Mesendoderm (in vitro differentiated cells): ENCODE measurements around the gene MGST3.

Source experiments
- DNase-seq: peaks from one replicate; pipeline ENCODE4 v3.0.0; 2013
- H2AK5ac ChIP-seq: 2 replicates; pipeline ENCODE4 v1.6.1; 2013; ENCODE audit warnings: low read length, inconsistent platforms
- H2BK120ac ChIP-seq: 2 replicates; pipeline ENCODE4 v1.6.1; 2013; ENCODE audit warnings: low read depth, mild to moderate bottlenecking, low read length, moderate library complexity, mixed read lengths
- H2BK15ac ChIP-seq: replicated peaks from 2 replicates; pipeline ENCODE4 v1.6.1; 2013; ENCODE audit warnings: low read depth, mild to moderate bottlenecking, moderate library complexity
- H2BK5ac ChIP-seq: 2 replicates; pipeline ENCODE4 v1.6.1; 2013; ENCODE audit warnings: low read length, inconsistent platforms
- H3K18ac ChIP-seq: 2 replicates; pipeline ENCODE4 v1.6.1; 2013; ENCODE audit warnings: mild to moderate bottlenecking, low read length, mixed read lengths
- H3K23ac ChIP-seq: one replicate; pipeline ENCODE4 v1.6.1; 2013; ENCODE audit warnings: low read length
- H3K27ac ChIP-seq: 2 replicates; pipeline ENCODE4 v1.5.1; 2013; ENCODE audit warnings: low read depth, mild to moderate bottlenecking, inconsistent platforms, low read length, moderate library complexity
- H3K27me3 ChIP-seq: 2 replicates; pipeline ENCODE4 v1.6.1; 2013; ENCODE audit warnings: low read length, control low read depth, mild to moderate bottlenecking, inconsistent platforms; ENCODE audit not compliant: insufficient read depth, poor library complexity
- H3K36me3 ChIP-seq: 2 replicates; pipeline ENCODE4 v1.6.1; 2013; ENCODE audit warnings: low read length, inconsistent platforms; ENCODE audit not compliant: control insufficient read depth, insufficient read depth
- H3K4ac ChIP-seq: one replicate; pipeline ENCODE4 v1.6.1; 2013; ENCODE audit warnings: low read depth, mild to moderate bottlenecking, low read length, moderate library complexity
- H3K4me1 ChIP-seq: 2 replicates; pipeline ENCODE4 v1.6.1; 2013; ENCODE audit warnings: low read depth, low read length, inconsistent platforms; ENCODE audit not compliant: control insufficient read depth
- H3K4me2 ChIP-seq: 2 replicates; pipeline ENCODE4 v1.6.1; 2013; ENCODE audit warnings: low read length
- H3K4me3 ChIP-seq: 2 replicates; pipeline ENCODE4 v1.5.1; 2013; ENCODE audit warnings: mild to moderate bottlenecking, low read length
- H3K56ac ChIP-seq: one replicate; pipeline ENCODE4 v1.6.1; 2013; ENCODE audit warnings: low read length
- H3K79me1 ChIP-seq: 2 replicates; pipeline ENCODE4 v1.6.1; 2013; ENCODE audit warnings: low read length, inconsistent platforms
- H3K79me2 ChIP-seq: 2 replicates; pipeline ENCODE4 v1.6.1; 2013; ENCODE audit warnings: mild to moderate bottlenecking, low read length; ENCODE audit not compliant: control insufficient read depth, insufficient read depth
- H3K9ac ChIP-seq: 2 replicates; pipeline ENCODE4 v1.6.1; 2013; ENCODE audit warnings: low read length, inconsistent platforms
- H4K5ac ChIP-seq: one replicate; pipeline ENCODE4 v1.6.1; 2013; ENCODE audit warnings: low read length
- H4K8ac ChIP-seq: one replicate; pipeline ENCODE4 v1.6.1; 2013; ENCODE audit warnings: low read depth, mild to moderate bottlenecking, control low read depth, low read length, moderate library complexity
- WGBS: extraction: QIAGEN DNeasy Blood & Tissue Kit; methylation state at CpG from one replicate; pipeline ENCODE4 v1.1.7; 2013; ENCODE audit warnings: low lambda C conversion rate, missing lambda C conversion rate; ENCODE audit not compliant: insufficient coverage; ENCODE audit errors: extremely low coverage; 5-methylcytosine and 5-hydroxymethylcytosine counted together

The MGST3 gene

DNA sequence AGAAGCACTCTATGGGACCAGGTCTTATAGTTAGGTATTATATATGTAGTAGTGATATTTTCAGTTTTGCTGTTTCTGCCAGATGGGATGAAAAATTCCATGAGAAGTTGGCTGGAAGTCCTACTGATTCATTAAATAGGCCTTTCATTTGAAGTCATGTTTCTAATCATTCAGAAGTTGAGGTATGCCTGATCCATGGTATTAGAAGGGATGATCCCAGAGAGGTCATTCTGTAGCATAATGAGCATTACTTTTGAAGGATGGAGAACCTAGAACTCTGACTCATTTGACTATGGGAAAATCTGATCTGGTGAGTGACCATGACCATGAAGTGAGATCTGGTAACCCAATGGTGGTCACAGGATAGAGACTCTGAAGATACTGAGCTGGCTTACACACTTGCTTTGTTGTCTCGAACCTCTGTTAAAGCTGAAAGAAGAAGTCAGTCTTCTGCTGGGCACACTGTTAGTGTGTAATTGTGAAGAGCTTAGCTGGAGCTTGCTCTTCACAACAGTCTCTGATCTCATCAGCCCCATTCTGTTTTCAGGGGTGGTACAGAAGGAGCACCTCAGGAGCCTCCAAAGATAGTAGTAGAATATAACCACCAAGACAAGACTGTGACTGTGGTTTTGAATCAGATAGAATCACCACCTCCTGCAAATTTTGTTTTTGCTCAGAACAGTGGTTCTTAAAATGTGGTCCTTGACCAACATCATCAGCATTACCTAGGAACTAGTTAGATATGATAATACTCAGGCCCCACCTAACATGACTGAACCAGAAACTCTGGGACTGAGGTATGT is 9.0 kb downstream of the MGST3 start:
- H3K4me3 ChIP-seq = no peak overlapping the region
- H3K4me2 ChIP-seq = no peak overlapping the region
- H3K79me2 ChIP-seq = no peaks in the 10 kb centered on the region
- H4K8ac ChIP-seq = no peak overlapping the region
- no peaks in the 10 kb centered on the region for H3K36me3 ChIP-seq
- no peak overlapping the region for H3K18ac ChIP-seq
- no peak overlapping the region for H2BK5ac ChIP-seq
- no peak overlapping the region for H2AK5ac ChIP-seq
- no peak for DNase-seq
- H2BK120ac ChIP-seq = no peak overlapping the region
- H4K5ac ChIP-seq = no peak overlapping the region
- no CpG with 5 or more reads among the region's 1 CpG for WGBS
- H3K27ac ChIP-seq = no peak overlapping the region
- no peak overlapping the region for H2BK15ac ChIP-seq
- H3K4me1 ChIP-seq = no peaks in the 10 kb centered on the region
- no peak overlapping the region for H3K9ac ChIP-seq
- H3K4ac ChIP-seq = no peak overlapping the region
- no peaks in the 10 kb centered on the region for H3K27me3 ChIP-seq
- H3K56ac ChIP-seq = no peak overlapping the region
- H3K79me1 ChIP-seq = peaks cover 14% of the 10 kb centered on the region
- no peak overlapping the region for H3K23ac ChIP-seq

DNA sequence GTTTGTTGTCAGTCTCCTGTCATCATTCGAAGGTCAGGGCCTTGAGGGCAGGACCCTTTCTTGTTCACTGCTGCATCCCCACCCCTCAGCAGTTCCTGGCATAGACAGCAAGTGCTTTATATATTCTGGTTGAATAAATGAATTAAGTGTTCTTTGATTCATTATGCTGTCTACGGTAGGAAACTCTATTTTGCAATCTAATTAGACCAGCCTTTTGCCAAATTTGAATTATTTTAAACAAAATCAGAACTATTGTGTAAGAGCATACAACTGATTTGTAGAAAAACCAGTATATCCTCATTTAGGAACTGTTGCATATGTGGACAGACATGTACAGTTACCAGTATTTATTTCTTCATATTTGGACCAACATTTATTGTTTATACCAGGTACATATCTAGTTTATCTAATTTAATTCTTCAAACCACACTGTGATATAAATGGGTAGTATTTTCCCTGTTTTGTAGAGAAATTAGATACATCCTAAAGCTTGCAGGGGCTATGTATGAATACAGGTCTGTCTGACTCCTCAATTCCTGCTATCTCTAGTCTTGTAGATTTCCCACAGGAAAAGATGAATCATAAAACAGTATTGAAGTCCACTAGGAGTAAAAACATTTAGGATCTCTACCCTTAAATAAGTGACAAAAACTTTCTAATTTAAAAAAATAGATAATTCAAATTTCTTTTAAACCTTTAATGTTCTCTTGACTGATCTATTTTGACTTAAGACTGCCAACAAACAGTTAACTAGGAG is 10.4 kb downstream of the MGST3 start:
- Histone ChIP-seq H3K4me3 (no peak overlapping the region), H3K79me2 (no peaks in the 10 kb centered on the region), H3K36me3 (no peaks in the 10 kb centered on the region), H3K4me1 (no peaks in the 10 kb centered on the region), H2BK15ac (no peak overlapping the region), H3K4me2 (no peak overlapping the region), H3K27ac (no peak overlapping the region), H3K27me3 (no peaks in the 10 kb centered on the region), H3K9ac (no peak overlapping the region), H2AK5ac (no peak overlapping the region), H3K18ac (no peak overlapping the region), H3K23ac (no peak overlapping the region), H4K5ac (no peak overlapping the region), H3K79me1 (peaks cover 12% of the 10 kb centered on the region), H2BK5ac (no peak overlapping the region), H3K4ac (no peak overlapping the region), H3K56ac (no peak overlapping the region), H2BK120ac (no peak overlapping the region), H4K8ac (no peak overlapping the region)
- WGBS = no CpG with 5 or more reads among the region's 2 CpGs
- DNase-seq = no peak

DNA sequence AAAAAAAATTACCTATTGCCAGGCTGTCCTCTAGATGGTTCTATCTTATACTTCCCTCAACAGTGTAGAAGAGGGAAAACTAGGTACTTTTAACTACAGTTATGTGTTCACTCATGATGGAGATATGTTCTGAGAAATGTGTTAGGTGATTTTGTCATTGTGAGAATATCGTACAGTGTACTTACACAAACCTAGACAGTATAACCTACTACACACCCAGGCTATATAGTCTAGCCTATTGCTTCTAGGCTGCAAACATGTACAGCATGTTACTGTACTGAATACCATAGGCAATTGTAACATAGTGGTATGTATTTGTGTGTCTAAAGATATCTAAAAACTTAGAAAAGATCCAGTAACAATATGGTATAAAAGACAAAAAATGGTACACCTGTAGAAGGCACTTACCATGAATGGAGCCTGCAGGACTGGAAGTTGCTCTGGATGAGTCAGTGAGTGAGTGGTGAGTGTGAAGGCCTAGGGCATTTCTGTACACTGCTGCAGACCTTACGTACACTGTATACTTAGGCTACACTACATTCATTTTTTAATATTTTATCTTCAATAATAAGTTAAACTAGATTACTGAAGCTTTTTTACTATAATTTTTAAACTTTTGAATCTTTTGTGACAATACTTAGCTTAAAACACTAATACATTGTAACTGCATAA is 13.2 kb downstream of the MGST3 start:
- H3K4me2 ChIP-seq = no peak overlapping the region

DNA sequence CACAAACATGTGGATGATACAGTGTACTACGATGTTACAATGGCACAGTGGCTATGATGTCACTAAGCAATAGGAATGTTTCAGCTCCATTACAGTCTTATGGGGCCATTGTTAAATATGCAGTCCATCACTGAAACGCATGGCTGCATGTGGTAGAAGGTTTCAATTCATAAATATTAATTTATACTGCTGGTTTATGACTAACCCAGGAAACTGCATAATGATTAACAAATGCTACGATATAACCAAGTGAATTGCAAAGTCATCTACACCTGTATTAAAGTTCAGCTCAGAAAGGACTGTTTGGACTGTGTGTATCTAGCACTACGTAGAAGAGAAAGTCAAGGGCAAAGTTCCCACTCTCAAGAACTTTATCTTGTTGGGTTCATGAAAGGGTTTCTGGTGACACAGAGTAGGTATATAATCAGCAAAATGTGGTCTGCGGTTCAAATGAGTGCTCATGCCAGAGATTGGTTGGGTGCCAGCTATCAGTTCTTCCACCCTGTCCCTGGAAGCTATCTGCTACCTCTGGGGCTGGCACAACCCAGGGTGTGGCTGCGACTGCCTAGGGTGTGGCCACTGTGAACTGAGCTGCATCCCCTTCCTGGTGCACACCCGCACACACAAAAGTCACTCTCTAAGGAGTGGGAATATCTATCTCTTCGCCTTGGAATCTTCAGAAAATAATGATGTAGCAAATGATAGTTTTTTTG is 14.8 kb downstream of the MGST3 start:
- Histone ChIP-seq H3K79me1 (peaks cover 6% of the 10 kb centered on the region), H2BK120ac (no peak overlapping the region), H3K4me3 (no peak overlapping the region), H4K8ac (no peak overlapping the region), H3K27ac (no peak overlapping the region), H3K4me2 (no peak overlapping the region), H3K27me3 (no peaks in the 10 kb centered on the region), H3K23ac (no peak overlapping the region), H2BK5ac (no peak overlapping the region), H3K36me3 (no peaks in the 10 kb centered on the region), H3K4ac (no peak overlapping the region), H2BK15ac (no peak overlapping the region), H3K4me1 (no peaks in the 10 kb centered on the region), H3K18ac (no peak overlapping the region), H2AK5ac (no peak overlapping the region), H3K56ac (no peak overlapping the region), H4K5ac (no peak overlapping the region), H3K9ac (no peak overlapping the region), H3K79me2 (no peaks in the 10 kb centered on the region)
- WGBS = no CpG with 5 or more reads among the region's 8 CpGs
- DNase-seq = no peak

More for the DNA sequence above, 13.2 kb downstream of the MGST3 start:
- WGBS = no CpG with 5 or more reads among the region's 2 CpGs
- Histone ChIP-seq H2BK5ac (no peak overlapping the region), H4K5ac (no peak overlapping the region), H3K4ac (no peak overlapping the region), H4K8ac (no peak overlapping the region), H3K27me3 (no peaks in the 10 kb centered on the region), H3K27ac (no peak overlapping the region), H2BK120ac (no peak overlapping the region), H3K79me2 (no peaks in the 10 kb centered on the region), H3K23ac (no peak overlapping the region), H3K18ac (no peak overlapping the region), H3K4me3 (no peak overlapping the region), H3K9ac (no peak overlapping the region), H3K4me1 (no peaks in the 10 kb centered on the region), H3K36me3 (no peaks in the 10 kb centered on the region), H3K56ac (no peak overlapping the region), H2BK15ac (no peak overlapping the region), H3K79me1 (peaks cover 9% of the 10 kb centered on the region), H2AK5ac (no peak overlapping the region)
- no peak for DNase-seq

DNA sequence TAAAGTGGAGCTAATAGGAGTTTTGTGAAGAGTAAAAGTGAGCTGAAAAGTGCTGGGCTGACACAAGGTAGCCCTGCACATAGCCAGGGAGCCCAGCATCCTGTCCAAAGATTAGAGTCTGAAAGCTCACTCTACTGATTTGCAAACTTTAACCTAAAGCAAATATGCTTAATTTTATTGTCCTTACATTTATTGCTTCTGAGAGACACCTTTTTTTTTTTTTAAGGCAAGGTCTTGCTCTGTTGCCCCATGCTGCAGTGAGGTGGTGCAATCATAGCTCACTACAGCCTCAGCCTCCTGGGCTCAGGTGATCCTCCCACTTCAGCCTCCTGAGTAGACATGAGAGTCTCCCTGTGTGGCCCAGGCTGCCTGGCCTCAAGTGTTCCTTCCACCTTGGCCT is 16.5 kb downstream of the MGST3 start:
- no peaks in the 10 kb centered on the region for H3K36me3 ChIP-seq
- H3K27me3 ChIP-seq = no peaks in the 10 kb centered on the region
- H3K18ac ChIP-seq = no peak overlapping the region
- H3K9ac ChIP-seq = no peak overlapping the region
- H3K79me1 ChIP-seq = peaks cover 4% of the 10 kb centered on the region
- H2BK15ac ChIP-seq = no peak overlapping the region
- H3K27ac ChIP-seq = no peak overlapping the region
- no peaks in the 10 kb centered on the region for H3K4me1 ChIP-seq
- no peak overlapping the region for H3K23ac ChIP-seq
- no peak overlapping the region for H3K4me3 ChIP-seq
- no peak for DNase-seq
- no peak overlapping the region for H2AK5ac ChIP-seq
- H2BK5ac ChIP-seq = no peak overlapping the region
- no peak overlapping the region for H4K8ac ChIP-seq
- no peak overlapping the region for H4K5ac ChIP-seq
- H3K4me2 ChIP-seq = no peak overlapping the region
- H2BK120ac ChIP-seq = no peak overlapping the region
- no peak overlapping the region for H3K56ac ChIP-seq
- H3K79me2 ChIP-seq = no peaks in the 10 kb centered on the region
- H3K4ac ChIP-seq = no peak overlapping the region
